ENCODE data around the gene CAND2.
"Not testable (repeated sequence)": the region's sequence is repeated elsewhere in the genome, so short reads cannot be mapped to it uniquely, and the experiment has no call there.

CAND2 gene

GRCh38 chr3:12854565-12854964 is 58.1 kb downstream of the CAND2 start:
- DNase-seq (ENCODE audit: low read depth in 2 of 2, low spot score in 1 of 2), result no peak

- DNase-seq (ENCODE audit: low read depth in 2 of 2, low spot score in 1 of 2), result no peak
Observed at GRCh38 chr3:12856626-12857025, 60.1 kb downstream of the CAND2 start.

- no peak for DNase-seq (ENCODE audit: low read depth in 2 of 2, low spot score in 1 of 2)
Observed at GRCh38 chr3:12859840-12860239, 63.4 kb downstream of the CAND2 start.

GRCh38 chr3:12861611-12862010 is 65.1 kb downstream of the CAND2 start:
- DNase-seq (ENCODE audit: low read depth in 2 of 2, low spot score in 1 of 2), result no peak

DNA sequence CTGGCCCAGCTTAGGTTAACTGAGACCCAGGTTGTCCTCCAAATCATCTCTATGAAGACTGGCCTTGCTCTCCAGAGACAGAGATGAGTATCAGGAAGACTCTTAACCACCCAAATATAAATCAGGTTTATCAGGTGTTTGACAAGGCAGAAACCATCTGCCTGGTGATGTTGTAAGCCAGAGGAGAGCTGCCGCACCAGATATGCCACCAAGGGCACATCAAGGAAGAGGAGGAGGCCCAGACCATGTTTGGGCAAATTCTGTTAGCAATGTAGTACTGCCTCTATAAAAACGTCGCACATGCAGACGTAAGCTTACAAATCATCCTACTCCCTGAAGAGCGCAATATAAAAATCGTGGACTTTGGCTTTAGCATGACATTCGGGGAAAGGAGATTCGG is 65.9 kb downstream of the CAND2 start:
- DNase-seq (ENCODE audit: low read depth in 2 of 2, low spot score in 1 of 2), result no peak

DNA sequence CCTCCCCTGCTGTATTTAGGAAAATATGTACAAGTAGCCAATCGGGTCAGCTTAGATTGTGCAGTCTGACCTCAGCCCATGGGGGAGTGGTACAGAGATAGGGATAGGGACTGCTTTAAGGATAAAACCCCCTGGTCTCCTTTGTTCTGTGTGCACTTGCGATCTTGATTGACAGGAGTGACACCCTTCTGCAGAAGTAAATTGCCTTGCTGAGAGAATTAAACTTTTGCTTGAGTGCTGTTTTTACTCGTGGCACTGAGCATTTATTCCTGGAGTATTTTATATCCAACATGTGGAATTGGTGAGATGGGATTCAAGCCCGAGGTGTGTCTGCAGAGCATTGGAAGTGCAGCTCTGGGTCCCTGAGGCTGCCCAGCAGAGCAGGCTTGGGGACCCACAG is 68.8 kb downstream of the CAND2 start:
- DNase-seq (ENCODE audit: low read depth in 2 of 2, low spot score in 1 of 2), result no peak

GRCh38 chr3:12866836-12867235 is 70.4 kb downstream of the CAND2 start:
- DNase-seq (ENCODE audit: low read depth in 2 of 2, low spot score in 1 of 2), result no peak

GRCh38 chr3:12868039-12869034 is 71.9 kb downstream of the CAND2 start:
- DNase-seq (ENCODE audit: low read depth in 2 of 2, low spot score in 1 of 2), result peak; percentile 26 to 32

DNA sequence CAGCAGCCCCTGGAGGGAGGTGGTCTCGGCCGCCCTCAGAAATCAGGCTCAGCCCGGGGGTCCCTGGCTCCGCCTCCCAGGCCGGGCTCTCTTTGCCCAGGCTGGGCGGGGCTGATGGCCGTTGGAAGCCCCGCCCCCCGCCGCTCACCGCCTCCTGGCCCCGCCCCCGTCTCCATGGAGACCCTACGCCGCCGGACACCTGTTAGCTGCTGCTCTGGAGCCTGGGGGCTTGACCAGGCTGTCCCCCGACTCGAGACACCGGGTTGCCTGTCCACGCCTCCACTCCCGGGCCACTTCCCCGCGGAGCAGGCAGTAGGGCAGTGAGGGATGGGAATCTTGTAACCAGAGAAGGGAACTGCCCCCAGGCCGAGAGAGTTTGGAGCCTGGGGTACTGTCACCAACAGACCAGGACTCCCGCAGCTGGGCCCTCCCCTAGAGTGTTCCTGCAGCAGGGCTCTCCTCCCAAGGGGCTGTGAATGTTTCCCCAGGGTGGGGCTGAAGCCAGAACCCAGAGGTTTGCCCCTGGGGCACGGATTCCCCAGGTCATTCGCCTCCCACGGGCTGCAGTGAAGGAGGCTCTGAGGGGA is 72.6 kb downstream of the CAND2 start:
- no peak for DNase-seq (ENCODE audit: low read depth in 2 of 2, low spot score in 1 of 2)

DNA sequence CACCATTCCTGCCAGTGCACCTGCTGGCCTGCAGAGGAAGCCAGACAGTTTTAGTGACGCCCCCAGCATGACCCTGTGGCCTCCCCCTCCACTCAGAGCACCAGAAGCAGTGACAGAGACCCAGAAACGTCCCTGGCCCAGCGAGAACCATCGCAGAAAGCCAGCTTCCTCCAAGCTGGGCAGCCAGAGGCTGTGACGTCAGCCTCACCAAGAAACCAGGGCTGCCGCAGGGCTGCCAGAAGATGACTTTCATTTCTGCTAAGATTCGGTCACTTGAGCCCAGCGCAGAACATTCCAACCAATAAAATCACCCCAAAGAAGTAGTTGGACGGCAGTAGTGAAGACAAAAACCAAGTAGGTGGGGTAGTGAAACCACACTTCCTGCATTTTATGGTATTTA is 74.5 kb downstream of the CAND2 start:
- DNase-seq (ENCODE audit: low read depth in 2 of 2, low spot score in 1 of 2), result no peak

- DNase-seq (ENCODE audit: low read depth in 2 of 2, low spot score in 1 of 2), result no peak
Observed at GRCh38 chr3:12871404-12871983, 75.0 kb downstream of the CAND2 start.

- no peak for DNase-seq (ENCODE audit: low read depth in 2 of 2, low spot score in 1 of 2)
Observed at GRCh38 chr3:12875857-12876836, 79.7 kb downstream of the CAND2 start.

DNA sequence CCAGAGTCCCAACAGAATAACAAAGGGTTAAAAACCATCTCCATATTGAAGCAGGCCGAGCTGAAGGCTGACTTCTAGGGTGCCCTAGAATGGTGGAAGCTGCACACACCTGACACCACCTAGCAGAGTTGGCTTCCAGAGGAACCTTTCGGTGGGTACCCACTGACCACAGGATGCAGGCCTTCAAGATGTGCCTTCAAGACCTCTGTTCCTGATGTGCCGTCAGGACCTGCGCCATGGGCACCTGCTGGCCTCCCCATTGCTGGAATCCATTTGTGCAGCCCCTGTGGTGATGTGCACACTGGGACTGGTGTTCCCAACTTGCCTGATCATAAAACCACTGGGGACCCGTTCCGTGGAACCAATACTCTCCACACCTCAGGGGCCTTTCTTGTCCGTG is 80.6 kb downstream of the CAND2 start:
- no peak for DNase-seq (ENCODE audit: low read depth in 2 of 2, low spot score in 1 of 2)

GRCh38 chr3:12878141-12878574 is 81.7 kb downstream of the CAND2 start:
- DNase-seq (ENCODE audit: low read depth in 2 of 2, low spot score in 1 of 2), result no peak

- not testable (repeated sequence) for DNase-seq (ENCODE audit: low read depth in 2 of 2, low spot score in 1 of 2)
Observed at GRCh38 chr3:12878758-12879157, 82.3 kb downstream of the CAND2 start.

GRCh38 chr3:12879191-12879815 is 82.8 kb downstream of the CAND2 start:
- no peak for DNase-seq (ENCODE audit: low read depth in 2 of 2, low spot score in 1 of 2)

DNA sequence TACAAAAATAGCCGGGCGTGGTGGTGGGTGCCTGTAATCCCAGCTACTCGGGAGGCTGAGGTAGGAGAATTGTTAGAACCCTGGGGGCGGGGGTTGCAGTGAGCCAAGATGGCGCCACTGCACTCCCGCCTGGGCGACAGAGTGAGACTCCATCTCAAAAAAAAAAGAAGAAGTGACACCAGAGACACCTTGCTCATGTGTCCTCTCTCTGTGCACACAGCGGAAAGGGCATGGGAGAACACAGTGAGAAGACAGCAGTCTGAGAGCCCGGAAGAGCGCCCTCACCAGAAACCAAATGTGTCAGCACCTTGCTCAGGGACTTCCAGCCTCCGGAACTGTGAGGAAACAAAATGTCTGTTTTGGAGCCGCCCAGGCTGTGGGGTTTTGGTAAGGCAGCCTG is 85.4 kb downstream of the CAND2 start:
- DNase-seq (ENCODE audit: low read depth in 2 of 2, low spot score in 1 of 2), result not testable (repeated sequence)

- DNase-seq (ENCODE audit: low read depth in 2 of 2, low spot score in 1 of 2), result no peak
Observed at GRCh38 chr3:12882336-12883310, 86.1 kb downstream of the CAND2 start.

GRCh38 chr3:12884186-12884680 is 87.8 kb downstream of the CAND2 start:
- no peak for DNase-seq (ENCODE audit: low read depth in 2 of 2, low spot score in 1 of 2)

Measured in stimulated activated CD8-positive, alpha-beta memory T cell treated with anti-CD3 and anti-CD28 coated beads, Interleukin-4, amount 100 ng/mL, for 1 hour (primary cell).